ENCODE data around the gene SIGLEC8. TPM values are rescaled to one million over a fixed set of nuclear protein-coding genes. Genes with fewer than 3 reads are reported as not detected.

Gene SIGLEC8
- total and polyA plus RNA-seq, 9 of the 15 experiments (the other 6 are each of a cell fraction or from before 2014, with no cell fraction given), result 0.04 to 0.65 (median 0.39) TPM

DNA sequence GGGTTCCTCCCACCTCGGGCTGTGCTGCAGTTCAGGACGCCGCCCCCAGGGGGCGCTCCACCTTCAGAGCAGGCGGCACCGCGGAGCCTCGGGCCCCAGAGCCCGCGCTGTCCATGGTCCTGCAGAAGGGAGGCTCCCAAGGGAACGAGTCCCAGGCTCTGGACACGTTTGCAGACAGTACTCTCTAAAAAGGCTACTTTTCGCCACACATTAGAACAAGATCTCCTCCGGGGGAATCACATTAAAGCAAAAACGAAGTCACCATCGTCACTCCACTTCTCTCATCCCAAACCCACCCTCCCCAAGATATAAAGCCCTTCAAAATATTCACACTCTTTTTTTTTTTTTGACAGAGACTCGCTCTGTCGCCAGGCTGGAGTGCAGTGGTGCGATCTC lies 36.2 kb downstream of the SIGLEC8 start (continued):
- TF ChIP-seq NFE2 (IDR thresholded peaks at IDR 0.05; ENCODE audit: low read depth), result no peak
- peak; percentile 97 for TF ChIP-seq XRCC5 (IDR thresholded peaks at IDR 0.05; ENCODE audit: low read depth, low read length)
- TF ChIP-seq, protein P1, sequence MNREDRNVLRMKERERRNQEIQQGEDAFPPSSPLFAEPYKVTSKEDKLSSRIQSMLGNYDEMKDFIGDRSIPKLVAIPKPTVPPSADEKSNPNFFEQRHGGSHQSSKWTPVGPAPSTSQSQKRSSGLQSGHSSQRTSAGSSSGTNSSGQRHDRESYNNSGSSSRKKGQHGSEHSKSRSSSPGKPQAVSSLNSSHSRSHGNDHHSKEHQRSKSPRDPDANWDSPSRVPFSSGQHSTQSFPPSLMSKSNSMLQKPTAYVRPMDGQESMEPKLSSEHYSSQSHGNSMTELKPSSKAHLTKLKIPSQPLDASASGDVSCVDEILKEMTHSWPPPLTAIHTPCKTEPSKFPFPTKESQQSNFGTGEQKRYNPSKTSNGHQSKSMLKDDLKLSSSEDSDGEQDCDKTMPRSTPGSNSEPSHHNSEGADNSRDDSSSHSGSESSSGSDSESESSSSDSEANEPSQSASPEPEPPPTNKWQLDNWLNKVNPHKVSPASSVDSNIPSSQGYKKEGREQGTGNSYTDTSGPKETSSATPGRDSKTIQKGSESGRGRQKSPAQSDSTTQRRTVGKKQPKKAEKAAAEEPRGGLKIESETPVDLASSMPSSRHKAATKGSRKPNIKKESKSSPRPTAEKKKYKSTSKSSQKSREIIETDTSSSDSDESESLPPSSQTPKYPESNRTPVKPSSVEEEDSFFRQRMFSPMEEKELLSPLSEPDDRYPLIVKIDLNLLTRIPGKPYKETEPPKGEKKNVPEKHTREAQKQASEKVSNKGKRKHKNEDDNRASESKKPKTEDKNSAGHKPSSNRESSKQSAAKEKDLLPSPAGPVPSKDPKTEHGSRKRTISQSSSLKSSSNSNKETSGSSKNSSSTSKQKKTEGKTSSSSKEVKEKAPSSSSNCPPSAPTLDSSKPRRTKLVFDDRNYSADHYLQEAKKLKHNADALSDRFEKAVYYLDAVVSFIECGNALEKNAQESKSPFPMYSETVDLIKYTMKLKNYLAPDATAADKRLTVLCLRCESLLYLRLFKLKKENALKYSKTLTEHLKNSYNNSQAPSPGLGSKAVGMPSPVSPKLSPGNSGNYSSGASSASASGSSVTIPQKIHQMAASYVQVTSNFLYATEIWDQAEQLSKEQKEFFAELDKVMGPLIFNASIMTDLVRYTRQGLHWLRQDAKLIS (CRISPR knock-in tag; IDR thresholded peaks at IDR 0.05), result peak; percentile 97
- 0 out of 2 replicates have a peak, but pooled peaks have one; percentile 21 for TF ChIP-seq SMAD3 (CRISPR knock-in tag; conservative IDR thresholded peaks at IDR 0.05)
- peak; percentile 99 for TF ChIP-seq SMC3 (conservative IDR thresholded peaks at IDR 0.05; ENCODE audit: insufficient read depth, low read depth, low read length)
- TF ChIP-seq, protein P2, sequence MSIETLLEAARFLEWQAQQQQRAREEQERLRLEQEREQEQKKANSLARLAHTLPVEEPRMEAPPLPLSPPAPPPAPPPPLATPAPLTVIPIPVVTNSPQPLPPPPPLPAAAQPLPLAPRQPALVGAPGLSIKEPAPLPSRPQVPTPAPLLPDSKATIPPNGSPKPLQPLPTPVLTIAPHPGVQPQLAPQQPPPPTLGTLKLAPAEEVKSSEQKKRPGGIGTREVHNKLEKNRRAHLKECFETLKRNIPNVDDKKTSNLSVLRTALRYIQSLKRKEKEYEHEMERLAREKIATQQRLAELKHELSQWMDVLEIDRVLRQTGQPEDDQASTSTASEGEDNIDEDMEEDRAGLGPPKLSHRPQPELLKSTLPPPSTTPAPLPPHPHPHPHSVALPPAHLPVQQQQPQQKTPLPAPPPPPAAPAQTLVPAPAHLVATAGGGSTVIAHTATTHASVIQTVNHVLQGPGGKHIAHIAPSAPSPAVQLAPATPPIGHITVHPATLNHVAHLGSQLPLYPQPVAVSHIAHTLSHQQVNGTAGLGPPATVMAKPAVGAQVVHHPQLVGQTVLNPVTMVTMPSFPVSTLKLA (conservative IDR thresholded peaks at IDR 0.05), result peak; percentile 55 to 80
- TF ChIP-seq, protein P3, sequence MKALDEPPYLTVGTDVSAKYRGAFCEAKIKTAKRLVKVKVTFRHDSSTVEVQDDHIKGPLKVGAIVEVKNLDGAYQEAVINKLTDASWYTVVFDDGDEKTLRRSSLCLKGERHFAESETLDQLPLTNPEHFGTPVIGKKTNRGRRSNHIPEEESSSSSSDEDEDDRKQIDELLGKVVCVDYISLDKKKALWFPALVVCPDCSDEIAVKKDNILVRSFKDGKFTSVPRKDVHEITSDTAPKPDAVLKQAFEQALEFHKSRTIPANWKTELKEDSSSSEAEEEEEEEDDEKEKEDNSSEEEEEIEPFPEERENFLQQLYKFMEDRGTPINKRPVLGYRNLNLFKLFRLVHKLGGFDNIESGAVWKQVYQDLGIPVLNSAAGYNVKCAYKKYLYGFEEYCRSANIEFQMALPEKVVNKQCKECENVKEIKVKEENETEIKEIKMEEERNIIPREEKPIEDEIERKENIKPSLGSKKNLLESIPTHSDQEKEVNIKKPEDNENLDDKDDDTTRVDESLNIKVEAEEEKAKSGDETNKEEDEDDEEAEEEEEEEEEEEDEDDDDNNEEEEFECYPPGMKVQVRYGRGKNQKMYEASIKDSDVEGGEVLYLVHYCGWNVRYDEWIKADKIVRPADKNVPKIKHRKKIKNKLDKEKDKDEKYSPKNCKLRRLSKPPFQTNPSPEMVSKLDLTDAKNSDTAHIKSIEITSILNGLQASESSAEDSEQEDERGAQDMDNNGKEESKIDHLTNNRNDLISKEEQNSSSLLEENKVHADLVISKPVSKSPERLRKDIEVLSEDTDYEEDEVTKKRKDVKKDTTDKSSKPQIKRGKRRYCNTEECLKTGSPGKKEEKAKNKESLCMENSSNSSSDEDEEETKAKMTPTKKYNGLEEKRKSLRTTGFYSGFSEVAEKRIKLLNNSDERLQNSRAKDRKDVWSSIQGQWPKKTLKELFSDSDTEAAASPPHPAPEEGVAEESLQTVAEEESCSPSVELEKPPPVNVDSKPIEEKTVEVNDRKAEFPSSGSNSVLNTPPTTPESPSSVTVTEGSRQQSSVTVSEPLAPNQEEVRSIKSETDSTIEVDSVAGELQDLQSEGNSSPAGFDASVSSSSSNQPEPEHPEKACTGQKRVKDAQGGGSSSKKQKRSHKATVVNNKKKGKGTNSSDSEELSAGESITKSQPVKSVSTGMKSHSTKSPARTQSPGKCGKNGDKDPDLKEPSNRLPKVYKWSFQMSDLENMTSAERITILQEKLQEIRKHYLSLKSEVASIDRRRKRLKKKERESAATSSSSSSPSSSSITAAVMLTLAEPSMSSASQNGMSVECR (CRISPR knock-in tag; IDR thresholded peaks at IDR 0.05), result peak; percentile 98
- TF ChIP-seq NFE2L1 (tag; IDR thresholded peaks at IDR 0.05; ENCODE audit: borderline replicate concordance, low read depth), result no peak
- TF ChIP-seq, protein P4, sequence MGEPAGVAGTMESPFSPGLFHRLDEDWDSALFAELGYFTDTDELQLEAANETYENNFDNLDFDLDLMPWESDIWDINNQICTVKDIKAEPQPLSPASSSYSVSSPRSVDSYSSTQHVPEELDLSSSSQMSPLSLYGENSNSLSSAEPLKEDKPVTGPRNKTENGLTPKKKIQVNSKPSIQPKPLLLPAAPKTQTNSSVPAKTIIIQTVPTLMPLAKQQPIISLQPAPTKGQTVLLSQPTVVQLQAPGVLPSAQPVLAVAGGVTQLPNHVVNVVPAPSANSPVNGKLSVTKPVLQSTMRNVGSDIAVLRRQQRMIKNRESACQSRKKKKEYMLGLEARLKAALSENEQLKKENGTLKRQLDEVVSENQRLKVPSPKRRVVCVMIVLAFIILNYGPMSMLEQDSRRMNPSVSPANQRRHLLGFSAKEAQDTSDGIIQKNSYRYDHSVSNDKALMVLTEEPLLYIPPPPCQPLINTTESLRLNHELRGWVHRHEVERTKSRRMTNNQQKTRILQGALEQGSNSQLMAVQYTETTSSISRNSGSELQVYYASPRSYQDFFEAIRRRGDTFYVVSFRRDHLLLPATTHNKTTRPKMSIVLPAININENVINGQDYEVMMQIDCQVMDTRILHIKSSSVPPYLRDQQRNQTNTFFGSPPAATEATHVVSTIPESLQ (CRISPR knock-in tag; IDR thresholded peaks at IDR 0.05), result peak; percentile 97
- TF ChIP-seq STAG1 (CRISPR knock-in tag; IDR thresholded peaks at IDR 0.05; ENCODE audit: borderline replicate concordance), result peak; percentile 99
- TF ChIP-seq CREM (IDR thresholded peaks at IDR 0.05; ENCODE audit: low read depth), result peak; percentile 57; the same call in 1 of the 2 replicates
- TF ChIP-seq ZNF12 (CRISPR knock-in tag; IDR thresholded peaks at IDR 0.05), result peak; percentile 71; the same call in 1 of the 2 replicates
- TF ChIP-seq ZNF316 (IDR thresholded peaks at IDR 0.05), result no peak
- 0 out of 2 replicates have a peak, but pooled peaks have one; percentile 28 for TF ChIP-seq SIN3B (IDR thresholded peaks at IDR 0.05; ENCODE audit: low read depth)
- no peak for TF ChIP-seq GTF2E2 (tag; IDR thresholded peaks at IDR 0.05)
- peak; percentile 68 for TF ChIP-seq KLF13 (tag; IDR thresholded peaks at IDR 0.05; ENCODE audit: borderline replicate concordance, low read depth)
- TF ChIP-seq TAF9B (IDR thresholded peaks at IDR 0.05; ENCODE audit: partially characterized antibody), result no peak

All from K562 (cell line).